GM19463 (cell line): Measurements from ENCODE around the gene ACTBL2.

ENCODE experiments used
- ATAC-seq: cut with Tn5 transposase; IDR thresholded peaks from one replicate; pipeline ENCODE4 v1.9.1; 2021; ENCODE audit warnings: mild to moderate bottlenecking, moderate library complexity; ENCODE audit not compliant: unreplicated experiment

Gene ACTBL2

DNA sequence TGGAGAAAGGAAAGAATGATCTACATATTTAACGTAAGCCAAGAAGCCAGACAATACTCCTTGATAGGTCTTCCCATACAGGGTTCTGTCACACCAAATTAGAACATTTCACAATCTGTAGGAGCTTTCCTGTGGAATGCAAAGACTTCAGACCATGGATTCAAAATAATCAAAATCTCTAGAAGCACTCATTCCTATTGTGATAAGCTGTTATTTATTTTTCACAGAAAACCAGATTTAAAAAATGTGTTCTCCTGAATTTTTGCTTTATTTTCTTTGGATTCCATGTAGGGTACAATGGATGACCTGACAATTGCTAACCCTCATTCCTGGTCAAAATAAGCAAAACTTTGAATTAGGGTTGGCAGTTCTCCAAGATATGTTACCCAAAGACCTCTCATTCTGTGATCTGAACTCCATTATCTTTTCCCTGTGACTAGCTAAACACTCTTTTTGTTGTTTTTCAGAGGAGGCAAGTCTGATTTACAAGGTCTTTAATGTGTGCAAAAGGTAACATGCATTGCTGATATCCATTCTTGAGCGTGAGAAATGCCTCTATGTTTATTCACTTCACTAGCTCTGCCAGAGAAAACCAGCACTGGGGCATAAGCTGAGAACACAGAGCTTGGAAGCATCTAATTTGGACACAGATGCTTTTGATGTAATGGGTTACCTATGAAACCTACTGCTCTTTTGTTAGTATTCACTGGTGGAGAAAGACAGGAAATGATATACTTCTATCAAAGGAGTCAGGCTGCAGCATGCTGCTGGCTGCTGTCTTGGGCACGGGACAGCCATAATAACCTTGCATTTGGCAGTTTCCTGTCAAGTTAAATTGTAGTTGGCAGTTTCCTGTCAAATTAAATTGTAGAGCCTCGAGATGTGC lies 31.4 kb downstream of the ACTBL2 start:
- ATAC-seq = no peak

DNA sequence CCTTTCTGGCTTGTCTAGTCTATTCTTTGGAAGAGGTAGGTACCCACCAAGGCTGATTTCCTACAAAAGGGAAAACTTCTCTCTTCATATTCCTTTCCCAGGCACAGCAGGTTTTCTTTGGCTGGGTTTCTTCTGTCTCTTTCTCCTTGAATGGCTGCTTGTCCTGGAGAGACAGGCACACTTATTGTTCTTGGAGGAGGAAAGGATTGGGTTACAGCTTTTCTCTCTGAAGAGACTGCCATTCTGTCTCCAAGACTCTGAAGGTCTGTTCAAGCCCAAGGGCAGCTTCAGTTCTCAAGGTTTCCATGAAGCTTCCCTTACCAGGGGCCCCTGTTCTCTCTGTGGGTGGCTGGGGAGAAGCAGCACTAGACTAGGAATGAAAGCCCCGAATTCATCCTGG lies 33.9 kb downstream of the ACTBL2 start:
- ATAC-seq = no peak

DNA sequence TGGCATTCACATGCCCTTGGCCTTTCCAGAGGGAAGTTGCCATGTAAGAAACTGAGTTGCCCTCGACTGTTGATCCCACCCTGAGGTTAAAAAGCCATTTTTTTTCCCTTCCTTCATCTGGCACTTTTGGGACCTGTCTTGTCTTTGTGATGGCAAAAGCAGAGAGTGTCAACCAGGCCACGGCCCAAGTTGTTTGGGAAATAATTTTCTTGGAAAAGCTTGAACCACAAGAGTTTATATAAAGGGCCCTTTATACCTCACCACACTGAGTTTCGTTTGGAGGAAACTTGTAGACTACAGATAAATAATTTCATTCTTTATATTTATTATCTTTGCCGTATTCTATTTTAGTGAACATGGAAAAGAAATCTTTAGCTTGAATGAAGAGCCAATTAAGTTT lies 34.3 kb downstream of the ACTBL2 start:
- ATAC-seq = no peak

DNA sequence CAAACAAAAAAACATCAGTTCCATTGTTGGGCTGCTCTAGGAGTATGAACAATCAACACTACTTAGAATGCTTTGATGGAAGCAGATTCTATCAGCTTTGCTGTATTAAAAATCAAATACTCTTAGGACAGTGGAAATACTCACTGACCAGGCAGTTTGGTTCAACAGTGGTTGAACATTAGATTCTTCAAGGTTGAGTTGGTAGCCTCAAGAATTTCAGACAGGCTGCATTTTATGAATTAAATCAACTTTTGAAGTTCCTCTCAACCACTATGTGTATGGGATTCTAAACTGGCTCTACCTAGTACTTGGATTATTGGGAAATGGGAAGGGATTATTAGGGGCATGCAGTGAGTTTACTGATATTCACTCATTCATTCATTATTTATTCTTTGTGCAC lies 35.0 kb downstream of the ACTBL2 start:
- no peak for ATAC-seq

DNA sequence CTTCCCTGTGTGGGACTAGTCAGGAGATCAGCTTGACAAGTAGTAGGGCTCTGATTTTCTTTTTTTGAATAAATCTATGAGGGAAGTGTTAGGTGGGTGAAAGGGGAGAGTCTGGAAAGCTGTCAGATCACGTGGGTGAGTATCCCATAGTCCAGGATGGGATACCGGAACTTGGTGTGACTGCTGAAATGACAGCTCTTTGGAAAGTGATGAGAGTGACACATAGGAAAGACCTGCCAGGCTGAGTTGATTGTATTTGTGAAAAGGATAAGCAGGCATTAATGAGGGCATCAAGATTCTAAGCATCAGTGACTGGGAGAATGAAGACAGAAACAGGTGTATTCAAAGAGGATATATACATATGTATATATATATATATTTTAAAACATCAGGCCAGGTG lies 35.6 kb downstream of the ACTBL2 start:
- no peak for ATAC-seq

DNA sequence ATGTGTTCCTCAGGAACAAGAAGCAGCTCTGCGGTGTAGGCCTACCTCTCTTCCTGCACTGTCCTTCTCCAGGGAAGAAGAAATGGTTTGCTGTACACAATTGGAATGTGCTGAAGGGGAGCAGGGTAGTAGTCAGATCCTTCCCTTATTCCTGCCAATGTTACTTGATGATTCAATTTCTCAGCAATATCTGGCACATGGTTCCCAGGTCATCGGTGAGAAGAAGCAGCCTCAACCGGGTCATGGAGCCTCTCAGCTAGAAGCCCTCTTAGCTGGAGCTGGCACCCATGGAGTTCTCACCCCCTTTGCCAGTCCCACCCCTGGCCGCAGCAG lies 36.9 kb downstream of the ACTBL2 start:
- no peak for ATAC-seq

DNA sequence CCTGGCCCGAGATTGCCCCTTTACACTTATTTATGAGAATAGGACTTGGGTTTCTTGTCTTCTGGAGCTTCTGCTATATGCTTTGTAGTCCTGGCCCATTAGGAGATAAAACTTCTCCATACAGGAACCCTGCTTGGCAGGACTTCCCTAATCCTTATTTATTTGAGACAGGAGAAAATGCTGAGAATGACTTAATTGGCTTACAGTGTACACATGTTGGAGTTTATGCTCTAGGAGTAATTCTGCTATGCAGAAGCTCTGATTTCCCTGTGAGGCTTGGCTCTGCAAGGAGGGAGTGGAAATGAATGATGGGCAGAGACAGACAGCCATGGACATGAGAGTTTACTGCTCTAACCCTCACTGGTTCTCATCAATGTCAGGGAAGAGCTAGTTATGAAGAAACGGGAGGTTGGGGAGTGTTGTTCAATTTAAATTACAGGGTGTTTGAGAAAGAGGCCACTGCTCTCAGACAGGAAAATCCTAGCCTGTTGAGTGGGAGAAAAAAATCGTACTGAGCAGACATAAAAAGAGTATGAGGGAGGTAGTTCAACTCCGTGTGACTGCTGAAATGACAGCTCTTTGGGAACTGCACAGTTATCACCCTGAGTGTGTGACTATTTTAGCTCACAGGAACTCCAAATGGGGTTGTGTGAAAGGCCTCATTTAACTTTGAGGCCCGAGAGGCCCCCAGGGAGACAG lies 37.5 kb downstream of the ACTBL2 start:
- no peak for ATAC-seq

DNA sequence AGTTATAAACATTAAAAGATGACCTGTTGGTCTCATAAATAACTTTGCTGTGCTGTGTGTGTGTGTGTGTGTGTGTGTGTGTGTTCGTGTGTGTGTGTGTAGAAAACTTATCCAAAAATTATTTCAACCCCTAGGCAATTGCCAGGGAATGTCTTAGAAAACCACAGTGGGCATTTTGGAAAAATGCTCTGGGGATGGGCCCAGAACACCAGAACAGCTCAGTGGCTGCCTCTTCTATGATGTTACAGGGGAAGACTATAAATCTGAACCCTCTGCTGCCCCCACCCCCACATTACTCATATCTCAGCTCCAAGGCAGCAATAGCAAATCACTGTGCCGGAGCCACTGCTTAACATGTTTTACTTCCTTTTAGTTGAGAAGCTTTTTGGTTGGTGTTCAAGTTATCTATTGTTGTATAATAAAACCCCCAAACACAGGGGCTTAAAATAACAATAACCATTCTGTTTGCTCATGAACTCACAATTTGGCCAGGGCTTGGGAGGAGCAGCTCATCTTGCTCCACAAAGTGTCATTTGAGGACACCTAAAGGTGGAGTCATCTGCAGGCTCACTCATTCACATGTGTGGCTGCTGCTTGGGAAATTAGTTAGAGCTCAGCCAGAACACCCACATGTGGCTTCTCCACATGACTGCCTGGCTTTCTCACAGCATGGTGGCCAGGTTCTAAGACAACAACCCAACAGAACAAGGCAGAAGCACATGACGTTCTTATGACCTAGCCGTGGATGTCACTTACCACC lies 40.4 kb downstream of the ACTBL2 start:
- ATAC-seq = peak; percentile 67

DNA sequence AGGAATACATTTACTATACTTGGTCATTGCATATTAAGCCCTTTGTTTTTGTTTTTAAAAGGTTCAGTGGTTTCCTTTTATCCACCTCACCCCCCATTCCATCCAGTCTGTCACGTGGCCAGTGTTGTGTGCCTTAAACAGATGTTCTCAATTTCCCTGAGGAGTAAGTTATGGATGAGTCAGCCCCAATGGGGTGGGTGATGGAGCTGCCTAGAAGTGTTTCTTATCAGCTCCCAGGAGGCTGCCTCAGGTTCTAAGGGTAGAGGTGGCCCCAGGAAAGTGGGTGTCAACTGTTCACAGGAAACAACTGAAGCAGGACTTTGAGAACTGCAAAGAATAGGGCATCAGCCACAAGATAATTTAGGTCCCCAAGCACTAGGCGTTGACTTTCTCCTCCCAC lies 41.1 kb downstream of the ACTBL2 start:
- ATAC-seq = no peak

DNA sequence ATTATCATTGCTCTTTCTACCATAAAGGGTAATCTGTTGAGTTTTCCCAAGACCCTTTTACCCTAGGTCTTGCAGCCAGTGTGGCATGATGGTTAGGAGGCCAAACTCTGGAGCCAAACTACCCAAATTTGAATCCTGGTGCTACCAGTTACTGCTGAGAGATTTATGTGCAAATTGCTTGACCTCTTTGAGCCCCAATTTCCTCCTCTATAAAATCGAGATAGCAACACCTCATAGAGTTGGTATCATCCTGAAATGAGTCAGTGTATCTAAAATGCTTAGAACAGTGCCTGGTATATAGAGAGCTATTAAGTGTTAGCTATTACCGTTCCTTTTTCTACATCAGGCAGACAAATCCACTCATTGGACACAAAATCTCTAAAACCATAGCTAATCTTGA lies 43.0 kb downstream of the ACTBL2 start:
- no peak for ATAC-seq

DNA sequence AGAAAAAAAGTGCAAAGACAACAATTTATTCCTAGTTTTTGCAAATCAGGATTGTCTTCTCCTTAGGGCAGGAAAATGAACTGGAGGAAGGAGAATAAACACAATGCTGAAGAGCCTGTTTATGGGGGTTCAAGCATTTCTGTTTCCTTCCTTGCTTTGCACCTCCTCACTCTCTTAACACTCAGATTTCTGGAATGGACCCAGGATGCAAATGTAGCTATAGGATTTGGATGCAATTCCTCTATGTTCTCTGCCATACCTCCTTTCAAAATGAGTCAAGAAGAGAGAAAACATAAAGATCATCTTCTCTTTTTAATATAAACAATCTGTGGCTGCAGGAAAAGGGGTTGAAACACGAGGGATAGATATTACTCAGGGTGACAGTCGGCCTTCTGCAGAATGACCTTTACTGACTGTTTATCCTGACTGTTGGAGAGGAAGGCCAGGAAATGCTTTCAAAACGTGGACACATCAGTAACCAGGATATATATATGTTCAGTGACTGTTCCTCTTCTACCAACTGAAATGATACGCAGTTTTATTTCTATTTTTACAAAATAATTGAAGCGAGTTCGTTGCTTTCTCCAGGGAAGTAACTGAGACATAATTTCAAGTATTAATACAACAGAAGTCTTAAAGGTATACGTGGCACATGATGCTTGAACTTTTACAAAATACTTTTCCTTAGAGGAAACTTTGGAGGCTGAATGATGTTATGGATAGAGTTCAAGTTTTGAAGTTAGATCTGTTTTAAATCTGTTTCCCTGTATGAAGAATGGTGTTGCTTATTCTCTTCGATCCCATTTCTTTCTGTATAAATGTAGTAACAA lies 44.4 kb downstream of the ACTBL2 start:
- ATAC-seq = no peak

DNA sequence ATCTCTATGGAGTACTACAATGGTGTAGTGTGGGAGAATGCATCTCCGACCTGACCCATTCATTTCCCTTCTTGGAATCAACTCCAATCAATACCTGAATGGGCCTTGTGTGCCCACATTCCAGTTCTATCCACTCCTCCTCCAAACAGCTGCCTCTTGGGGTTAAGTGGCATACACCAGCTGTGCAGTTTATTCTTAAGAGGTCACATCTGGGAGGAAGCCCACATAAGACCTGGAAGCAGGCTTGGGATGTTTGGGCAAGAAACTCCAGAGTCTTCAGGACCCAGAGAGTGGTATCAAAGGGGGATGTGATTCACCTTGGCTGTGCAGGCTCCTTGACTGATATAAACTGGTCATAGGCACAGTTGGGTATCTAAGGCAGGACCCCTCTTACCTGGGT lies 46.0 kb downstream of the ACTBL2 start:
- no peak for ATAC-seq

DNA sequence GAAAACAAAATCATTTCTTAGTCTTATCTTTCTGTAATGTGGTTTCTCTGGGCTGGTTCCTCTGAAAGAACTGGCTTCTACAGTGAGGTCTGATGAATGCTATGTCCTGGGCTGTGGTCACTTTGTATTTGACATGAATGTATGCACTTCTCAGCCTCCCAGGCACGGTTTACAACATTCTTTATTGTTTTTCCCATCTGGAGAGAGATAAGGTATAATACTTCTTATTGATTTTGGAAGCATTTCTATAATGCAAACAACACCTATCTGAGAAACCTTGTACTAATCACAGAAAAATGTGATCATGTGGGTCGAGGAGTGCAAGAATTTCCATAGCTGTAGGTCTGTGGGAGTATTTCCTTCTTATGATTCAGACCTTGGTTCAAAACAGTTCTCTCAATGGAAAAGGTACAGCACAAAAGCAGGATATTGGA lies 46.9 kb downstream of the ACTBL2 start:
- ATAC-seq = no peak

DNA sequence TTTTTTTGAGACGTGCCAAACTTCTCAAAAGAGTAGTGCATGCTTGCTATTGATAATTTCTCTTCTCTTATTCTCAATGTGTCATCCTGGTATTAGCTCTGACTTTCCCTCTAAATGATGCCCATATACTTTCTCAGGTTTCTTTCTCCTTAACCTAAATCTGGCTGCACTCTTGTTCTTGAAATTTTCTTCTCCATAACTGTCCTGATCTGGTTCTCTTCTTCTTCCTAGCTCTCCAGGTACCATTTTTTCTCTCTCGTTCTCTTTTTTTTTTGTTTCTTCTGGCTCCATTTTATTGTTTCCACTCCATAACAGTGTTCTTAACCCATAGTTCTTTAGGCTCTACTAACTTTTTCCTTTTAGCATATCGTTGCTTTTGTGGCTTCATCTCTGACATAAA lies 47.9 kb downstream of the ACTBL2 start:
- no peak for ATAC-seq

DNA sequence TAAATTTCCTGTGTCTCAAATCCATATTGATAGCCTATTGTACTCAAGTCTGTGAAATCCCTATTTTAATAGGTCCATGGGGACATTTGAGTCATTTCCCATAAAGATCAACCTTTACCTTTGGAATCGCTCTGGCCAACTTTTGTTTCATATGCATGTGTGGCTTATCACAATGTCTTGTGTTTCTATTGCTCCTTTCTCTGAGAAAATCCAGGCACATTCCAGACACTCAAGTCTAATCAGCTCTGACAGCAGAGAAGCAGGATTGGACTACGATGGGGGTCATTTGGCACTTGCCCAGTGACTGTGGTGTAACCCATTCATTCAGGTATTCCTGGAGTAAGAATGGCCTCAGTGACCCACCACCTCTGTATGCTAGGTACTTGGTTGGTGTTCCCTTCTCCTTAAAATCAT lies 48.4 kb downstream of the ACTBL2 start:
- ATAC-seq = no peak

DNA sequence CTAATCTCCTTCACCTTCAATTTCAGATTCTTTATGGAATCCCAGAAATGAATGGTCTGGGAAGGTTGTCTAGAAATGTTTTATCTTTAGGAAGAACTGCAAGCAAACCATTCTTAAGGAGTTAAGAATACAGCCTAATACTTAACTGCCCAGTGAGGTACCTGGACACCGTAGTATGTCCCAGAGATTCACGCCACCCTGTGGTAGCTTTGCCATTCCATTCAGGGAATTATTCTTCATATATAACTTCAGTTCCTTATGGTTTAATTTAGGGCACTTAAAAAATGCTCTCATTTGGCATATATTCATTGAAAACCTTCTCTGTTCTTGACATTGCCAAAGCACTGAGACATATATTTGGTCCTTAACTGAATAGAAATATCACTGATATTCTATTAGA lies 49.7 kb downstream of the ACTBL2 start:
- no peak for ATAC-seq

DNA sequence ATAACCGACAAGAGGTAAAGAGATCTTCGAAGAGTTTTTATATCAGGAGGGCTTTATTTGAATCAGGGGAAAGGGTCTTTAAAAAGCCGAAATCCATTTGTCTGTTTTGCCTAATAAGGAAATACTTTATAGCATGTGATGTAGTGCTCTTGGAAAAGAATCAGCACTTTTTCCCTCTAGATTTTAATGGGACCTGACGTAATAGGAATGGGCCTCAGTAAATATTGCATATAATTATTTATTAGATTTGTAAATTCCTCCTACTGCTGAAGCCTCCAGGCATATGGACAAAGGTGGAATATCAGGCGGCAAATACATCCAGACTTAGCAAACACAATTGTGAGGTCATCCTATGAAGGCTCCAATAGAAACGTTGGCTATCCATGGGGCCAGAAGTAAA lies 50.9 kb downstream of the ACTBL2 start:
- ATAC-seq = no peak
